Adrenal gland (tissue), 12 donors: ENCODE results near the gene SPOCK1. TPM values are rescaled to one million over a fixed set of nuclear protein-coding genes. Genes with fewer than 3 reads are reported as not detected.

Experiments used
- DNase-seq, 7 donors: peaks; one replicate each; pipeline ENCODE4 v3.0.0-alpha.2; 2019 to 2020
- H3K27ac ChIP-seq, 5 donors: fragments of 200-600 bp; sonication (generic) in 4 of 5; 1 replicate in 3 of 5; 2 replicates in 2 of 5; pipeline versions ENCODE4 v1.5.1 to v1.8.0; 2016 to 2020; ENCODE audit warnings: mild to moderate bottlenecking in 1 of 5
- H3K27me3 ChIP-seq: fragments of 200-600 bp; 2 replicates; pipeline ENCODE4 v1.8.0; 2021
- H3K36me3 ChIP-seq, 2 donors: fragments of 200-600 bp; replicated peaks in 1 of 2; 1 replicate in 1 of 2; 2 replicates in 1 of 2; pipeline versions ENCODE4 v1.5.1 to v1.8.0; 2018 to 2022
- H3K4me1 ChIP-seq, 2 donors: fragments of 200-600 bp; replicated peaks in 1 of 2; 1 replicate in 1 of 2; 2 replicates in 1 of 2; pipeline versions ENCODE4 v1.5.1 to v1.8.0; 2018 to 2021
- H3K4me3 ChIP-seq, 4 donors: fragments of 200-600 bp; sonication (generic) in 3 of 4; one replicate each; pipeline ENCODE4 v1.5.1; 2016 to 2018
- H3K9me3 ChIP-seq, 3 donors: fragments of 200-600 bp; sonication (generic) in 1 of 3; replicated peaks in 1 of 3; 1 replicate in 2 of 3; 2 replicates in 1 of 3; pipeline versions ENCODE4 v1.5.1 to v1.8.0; 2016 to 2021
- CTCF ChIP-seq, 6 experiments: fragments of 450-650 bp in 4 of 6; fragments of 200-600 bp in 2 of 6; sonication (generic) in 1 of 6; IDR thresholded peaks; 1 replicate in 5 of 6; 2 replicates in 1 of 6; pipeline versions ENCODE4 v1.5.1 to v1.8.0; 2016 to 2021; ENCODE audit warnings: antibody characterized with exemption in 6 of 6, mild to moderate bottlenecking in 2 of 6, moderate library complexity in 1 of 6
- POLR2A ChIP-seq, 2 donors: fragments of 450-650 bp; IDR thresholded peaks; one replicate each; pipeline ENCODE4 v1.6.1; 2017; ENCODE audit warnings: antibody characterized with exemption in 2 of 2, mild to moderate bottlenecking in 2 of 2, moderate library complexity in 1 of 2
- WGBS, 4 donors: extraction: QIAGEN DNeasy Blood & Tissue Kit in 2 of 4; methylation state at CpG; one replicate each; pipeline versions ENCODE4 v1.1.5 to v1.1.7; 2013 to 2017; 5-methylcytosine and 5-hydroxymethylcytosine counted together
- intact Hi-C, 2 donors: fragments of 100-400 bp; cut with DNase I; formaldehyde crosslinking; loops; one replicate each; pipeline versions ENCODE4 v1.14.1 to v1.15.0; 2022 to 2023
- polyA plus RNA-seq, 3 donors: library from polyadenylated mRNA; stranded (reverse); fragments of 200-250 nt in 2 of 3; fragments of 350-450 nt in 1 of 3; fragmentation: Illumina TruSeq in 1 of 3; extraction: RNeasy Lipid Tissue Mini Kit (QIAGEN cat#74804) in 1 of 3; gene quantifications; one replicate each; pipeline ENCODE4 v1.2.3, GENCODE V29; 2013 to 2014
- total RNA-seq, 9 donors: library from RNA; depleted of rRNA in 4 of 9; stranded (reverse); fragments of >200 nt in 4 of 9; fragments of 120-200 nt in 1 of 9; fragmentation: NEBNext Ultra II Directional in 1 of 9; extraction: Animal tissue kit (Norgen Biotek cat#: 25700) in 1 of 9; gene quantifications; one replicate each; pipeline versions ENCODE4 v1.1.0 to v1.2.4, GENCODE V29; 2013 to 2023
- donor health status: healthy with polysubstance abuse.
- donor health status: Bipolar disorder and iron deficiency.
- donor health status: DM: yes; HTN: yes; CAD: no.
- donor health status: DM: no; HTN: no; CAD: no.
- donor health status: DM: no; HTN: no; CAD: no.
- donor health status: DM: yes; HTN: yes; CAD: no.

SPOCK1 gene
- total and polyA plus RNA-seq, 12 donors, result 5.4 to 102 (median 55.6) TPM

- H3K9me3 ChIP-seq, result no peaks in the 10 kb centered on the region
- no peak overlapping the region for H3K27ac ChIP-seq
- no peak for DNase-seq
- 71 to 79% (median 77%) methylated on average over 3 of the region's 3 CpGs for WGBS, 4 donors
- intact Hi-C loops, result loop anchor here in 1 of 2 donors (10.0 kb wide), 1 partner anchor 147 kb away; no protein-coding TSS in a partner anchor
- TF ChIP-seq CTCF (IDR thresholded peaks at IDR 0.05) (no peak), POLR2A (IDR thresholded peaks at IDR 0.05) (no peak)
- H3K36me3 ChIP-seq, result no peaks in the 10 kb centered on the region
- peaks cover 0 to 7% of the 10 kb centered on the region in 2 donors for H3K4me1 ChIP-seq
- no peaks in the 10 kb centered on the region for H3K27me3 ChIP-seq
- H3K4me3 ChIP-seq, result no peak overlapping the region
Observed at GRCh38 chr5:137221943-137222342, 277.2 kb downstream of the SPOCK1 start.

DNA sequence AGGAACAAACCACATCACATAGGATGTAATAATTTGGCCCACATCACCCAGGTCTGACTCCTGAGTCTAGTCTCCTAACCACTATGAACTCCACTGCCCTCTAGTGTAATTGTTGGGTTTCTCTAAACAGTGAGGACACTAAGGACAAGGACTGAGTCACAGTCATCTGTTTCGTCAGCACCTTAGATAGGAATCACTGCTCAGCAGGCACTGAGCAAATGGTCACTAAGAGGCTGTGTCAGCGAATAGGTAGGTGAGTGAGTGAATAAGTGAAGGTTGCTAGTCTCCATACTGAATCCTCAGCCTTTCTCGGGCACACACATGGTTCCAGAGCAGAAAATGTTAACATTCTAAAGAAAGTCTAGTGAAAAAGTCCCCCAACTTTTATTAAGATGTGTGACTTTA is 278.6 kb downstream of the SPOCK1 start:
- TF ChIP-seq CTCF (IDR thresholded peaks at IDR 0.05) (peak; percentile 24 to 79 (median 74)), POLR2A (IDR thresholded peaks at IDR 0.05) (no peak)
- intact Hi-C loops, result loop anchor here in 1 of 2 donors (10.0 kb wide), 1 partner anchor 146 kb away; no protein-coding TSS in a partner anchor
- H3K27ac ChIP-seq, result peak overlapping the region in 1 of 5 donors; percentile 1
- H3K4me1 ChIP-seq, result peaks cover 0 to 7% of the 10 kb centered on the region in 2 donors
- WGBS, 4 donors, result 34 to 47% (median 46%) methylated on average over 3 of the region's 3 CpGs
- H3K36me3 ChIP-seq, result no peaks in the 10 kb centered on the region
- DNase-seq, result peak; percentile 35 to 75 (median 66)
- no peaks in the 10 kb centered on the region for H3K27me3 ChIP-seq
- no peak overlapping the region for H3K4me3 ChIP-seq
- H3K9me3 ChIP-seq, result no peaks in the 10 kb centered on the region

DNA sequence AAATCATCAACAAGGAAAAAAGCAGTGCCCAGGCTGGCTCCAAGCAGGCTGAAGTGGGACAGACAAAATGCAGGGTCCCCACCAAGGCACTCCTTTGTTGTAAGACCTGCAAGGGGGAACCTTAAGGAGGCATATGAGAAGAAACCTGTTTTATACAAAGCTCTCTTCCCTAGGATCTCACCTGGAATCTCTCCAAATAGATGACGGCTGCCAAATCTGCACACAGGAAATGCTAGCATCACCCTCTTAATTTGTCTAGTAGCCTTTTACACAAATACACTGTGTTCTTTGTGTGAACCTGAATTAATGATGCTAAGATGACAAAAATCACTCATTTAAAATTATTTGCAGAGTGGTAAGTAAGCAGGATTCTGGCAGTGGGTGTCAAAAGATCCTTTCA is 280.2 kb downstream of the SPOCK1 start:
- intact Hi-C loops, result loop anchor here (10.0 kb wide), 2 partner anchors 404 to 424 kb away; no protein-coding TSS in a partner anchor

GRCh38 chr5:137218471-137218870 is 280.7 kb downstream of the SPOCK1 start:
- peak overlapping the region in 1 of 5 donors; percentile 24 for H3K27ac ChIP-seq
- H3K27me3 ChIP-seq, result no peaks in the 10 kb centered on the region
- peak in 3 of 7 donors; percentile 23 to 33 (median 31) for DNase-seq
- intact Hi-C loops, result loop anchor here (10.0 kb wide), 2 partner anchors 404 to 424 kb away; no protein-coding TSS in a partner anchor
- no peaks in the 10 kb centered on the region for H3K36me3 ChIP-seq
- WGBS, 4 donors, result 0% methylated on average over 1 of the region's 1 CpG
- H3K4me1 ChIP-seq, result peaks cover 0 to 7% of the 10 kb centered on the region in 2 donors
- no peaks in the 10 kb centered on the region for H3K9me3 ChIP-seq
- H3K4me3 ChIP-seq, result no peak overlapping the region
- TF ChIP-seq CTCF (IDR thresholded peaks at IDR 0.05) (no peak), POLR2A (IDR thresholded peaks at IDR 0.05) (no peak)

More for the DNA sequence above, 280.2 kb downstream of the SPOCK1 start:
- no peak for TF ChIP-seq POLR2A (IDR thresholded peaks at IDR 0.05)
- no peak for TF ChIP-seq CTCF (IDR thresholded peaks at IDR 0.05)
- no peaks in the 10 kb centered on the region for H3K9me3 ChIP-seq
- no peaks in the 10 kb centered on the region for H3K36me3 ChIP-seq
- H3K4me1 ChIP-seq, result peaks cover 0 to 7% of the 10 kb centered on the region in 2 donors
- H3K27ac ChIP-seq, result peak overlapping the region in 1 of 5 donors; percentile 24
- no peaks in the 10 kb centered on the region for H3K27me3 ChIP-seq
- H3K4me3 ChIP-seq, result no peak overlapping the region
- WGBS, 4 donors, result 19 to 37% (median 34%) methylated on average over 1 of the region's 1 CpG
- no peak for DNase-seq
